IPS DF 19.7 (cell line): ENCODE results near the gene TTLL5.
"Not testable (repeated sequence)": the region's sequence is repeated elsewhere in the genome, so short reads cannot be mapped to it uniquely, and the experiment has no call there.

Experiments
- DNase-seq: peaks from one replicate; pipeline ENCODE4 v3.0.0-alpha.2; 2013; ENCODE audit warnings: low read depth, low spot score

Gene TTLL5

DNA sequence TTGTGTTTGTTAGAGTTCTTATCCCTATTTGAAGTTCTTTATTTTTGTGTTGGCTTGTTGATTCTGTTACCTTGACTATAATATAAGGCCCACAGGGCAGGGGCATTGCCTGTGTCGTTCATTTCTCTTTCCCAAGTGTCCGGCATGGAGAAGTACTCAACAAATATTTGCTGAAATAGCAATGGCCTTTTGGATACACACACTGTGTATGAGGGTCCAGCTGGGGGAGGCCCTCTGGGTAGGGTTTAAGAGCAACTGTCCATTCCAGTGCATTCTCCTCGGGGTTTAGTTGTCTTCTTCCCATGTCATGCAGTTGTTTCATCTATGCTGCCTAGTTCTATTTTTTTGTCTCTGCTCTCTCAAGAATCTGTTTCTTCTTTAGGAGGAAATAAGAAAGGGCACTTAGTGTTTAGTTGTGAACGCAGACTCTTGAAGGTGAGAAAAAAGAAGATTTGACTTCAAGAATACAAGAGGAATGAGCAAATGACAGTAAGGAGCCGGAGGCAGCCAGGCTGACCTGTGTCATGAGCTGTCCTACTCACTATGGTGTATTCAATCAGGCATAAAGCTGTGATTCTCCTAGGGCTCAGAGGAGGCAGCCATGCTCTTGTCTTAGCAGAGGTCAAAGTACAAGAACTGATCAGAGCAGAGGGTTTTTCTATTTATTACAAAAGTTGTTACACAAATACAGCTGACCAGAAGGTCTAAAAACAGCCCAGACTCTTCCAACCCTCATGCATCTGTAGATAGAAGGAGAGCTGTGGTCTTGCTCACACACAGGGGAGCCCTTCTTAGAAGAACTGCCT is 10.6 kb upstream of the TTLL5 start:
- DNase-seq, result no peak

DNA sequence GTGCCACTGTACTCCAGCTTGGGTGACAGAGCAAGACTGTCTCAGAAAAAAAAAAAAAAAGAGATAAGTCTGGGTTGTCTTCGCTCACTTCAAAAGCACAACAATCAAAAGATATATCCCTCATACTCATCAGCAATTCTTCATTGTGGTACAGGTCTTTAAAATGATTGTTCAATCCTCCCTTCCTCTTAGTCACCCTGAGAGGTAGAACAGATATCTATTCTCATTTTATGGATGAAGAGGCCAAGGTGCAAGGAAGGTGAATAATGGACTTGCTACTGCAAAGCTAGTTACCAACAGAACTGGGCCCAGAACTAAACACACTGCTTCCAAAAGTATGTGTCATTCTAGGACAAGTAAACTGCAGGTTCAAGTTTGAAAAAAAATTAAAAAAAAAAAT is 7.5 kb upstream of the TTLL5 start:
- no peak for DNase-seq

DNA sequence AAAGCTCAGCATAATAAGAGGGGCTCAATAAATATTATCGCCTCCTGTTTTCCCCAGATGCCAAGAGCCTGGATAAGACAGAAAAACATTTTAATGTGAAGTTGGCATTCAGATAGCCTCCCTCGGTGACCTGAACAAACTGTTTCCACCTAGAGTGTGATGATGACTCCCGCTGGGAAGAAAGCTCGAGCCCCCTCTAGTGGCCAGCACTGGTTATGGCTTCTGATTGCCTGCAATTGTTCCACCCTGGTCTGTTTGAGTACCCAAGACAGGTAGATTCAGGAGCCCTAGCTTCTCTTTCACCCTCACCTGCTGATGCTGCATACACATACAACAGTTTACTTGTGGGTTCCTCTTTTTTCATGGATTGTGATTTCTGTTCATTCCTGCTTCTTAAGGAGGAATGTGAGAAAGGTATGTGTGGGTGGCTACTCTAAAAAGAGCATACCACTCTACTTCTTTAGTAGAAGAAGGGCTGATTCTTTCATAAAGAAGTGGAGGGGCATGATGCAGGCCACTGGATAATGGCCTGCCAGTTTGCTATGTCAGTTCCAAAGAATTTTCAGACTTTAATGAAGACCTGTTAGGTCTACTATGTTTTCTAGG is 6.8 kb upstream of the TTLL5 start:
- DNase-seq, result no peak

DNA sequence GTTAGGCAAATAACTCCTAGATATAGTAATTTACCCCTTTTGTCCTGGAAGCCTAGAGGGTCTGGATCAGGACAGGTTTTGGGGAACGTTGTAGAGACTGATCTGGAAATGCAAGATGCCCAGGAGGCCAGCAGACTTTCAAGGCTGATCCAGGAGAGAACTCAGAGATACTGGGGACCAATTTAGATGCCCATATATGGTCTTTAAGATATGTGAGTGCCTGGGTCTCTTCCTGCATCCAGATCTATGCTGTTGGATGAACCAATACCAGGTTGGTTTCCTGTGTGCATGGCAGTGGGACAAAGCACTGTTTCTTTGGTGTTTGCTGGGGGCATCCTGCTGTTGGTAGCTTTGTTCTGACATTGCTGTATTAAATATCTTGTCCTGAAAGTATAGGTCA is 5.8 kb upstream of the TTLL5 start:
- DNase-seq, result no peak

DNA sequence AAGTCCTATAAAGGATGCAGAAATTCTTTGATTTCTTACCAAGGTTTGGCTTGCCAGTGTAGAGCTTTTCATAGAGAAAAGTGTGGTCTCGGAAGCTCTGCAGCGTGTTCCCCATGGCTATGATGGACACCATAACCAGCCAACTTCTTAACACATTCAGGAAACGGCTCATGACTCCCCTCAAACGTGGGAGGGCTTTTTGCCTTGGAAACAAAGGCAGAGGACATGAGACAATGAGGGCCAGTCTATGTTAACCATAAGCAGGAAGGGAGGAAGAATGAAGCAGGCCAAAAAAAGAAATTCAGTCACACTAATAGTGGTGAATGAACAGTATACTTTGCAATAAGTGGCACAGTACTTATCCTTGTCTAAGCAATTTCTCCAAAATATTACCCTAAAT is 3.7 kb upstream of the TTLL5 start:
- DNase-seq, result no peak

DNA sequence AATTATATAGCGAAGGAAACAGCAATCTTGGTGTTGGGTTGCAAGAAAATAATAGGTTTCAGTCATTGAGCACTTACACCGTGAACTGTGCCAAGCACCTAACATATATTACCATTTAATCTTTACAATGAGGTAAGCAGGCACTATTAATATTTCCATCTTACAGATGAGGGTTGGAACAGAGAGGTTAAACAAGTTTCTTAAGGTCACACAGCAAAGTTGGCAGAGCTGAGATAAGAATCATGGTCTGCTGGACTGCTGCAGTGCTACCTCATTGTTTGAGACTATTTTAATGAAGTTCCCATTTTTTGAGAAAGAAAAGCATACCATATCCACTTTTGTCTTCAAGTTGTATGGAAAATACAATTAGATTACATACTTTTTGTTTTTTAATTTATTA is 2.1 kb upstream of the TTLL5 start:
- DNase-seq, result no peak

DNA sequence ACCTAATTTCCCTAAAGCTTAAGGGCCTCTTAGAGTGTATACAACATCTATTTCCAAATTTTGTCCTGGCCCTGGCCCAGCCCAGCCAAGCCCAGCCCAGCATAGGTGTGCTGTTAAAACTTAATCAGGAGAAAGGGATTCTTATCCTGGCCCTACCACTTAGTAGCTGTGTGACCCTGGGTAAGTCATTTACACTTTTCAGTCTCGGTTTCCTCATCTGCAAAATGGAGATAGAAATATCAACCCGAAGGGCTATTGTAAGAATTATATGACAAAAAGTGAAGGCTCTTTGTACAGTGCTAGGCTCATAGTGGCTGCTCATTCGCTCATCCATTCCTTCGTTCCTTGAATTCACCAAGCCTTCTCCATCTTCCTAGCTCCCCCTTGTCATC is 812 bp upstream of the TTLL5 start:
- DNase-seq, result no peak

DNA sequence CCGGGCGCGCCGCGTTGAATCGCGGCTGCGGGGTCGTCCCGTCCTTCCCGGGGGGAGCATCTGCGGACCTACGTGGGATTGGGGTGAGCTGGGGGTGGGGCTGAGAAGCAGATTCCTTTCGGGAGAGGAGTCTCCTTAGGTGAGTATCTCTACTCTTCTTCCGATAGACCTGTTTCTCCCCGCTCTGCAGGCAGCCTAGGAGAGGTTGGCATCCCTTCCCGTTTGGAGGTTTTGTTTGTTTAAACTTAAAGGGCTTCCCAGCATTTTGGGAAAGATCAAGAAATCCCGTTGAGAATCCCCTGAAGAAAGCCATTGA is 411 bp downstream of the TTLL5 start:
- DNase-seq, result no peak

DNA sequence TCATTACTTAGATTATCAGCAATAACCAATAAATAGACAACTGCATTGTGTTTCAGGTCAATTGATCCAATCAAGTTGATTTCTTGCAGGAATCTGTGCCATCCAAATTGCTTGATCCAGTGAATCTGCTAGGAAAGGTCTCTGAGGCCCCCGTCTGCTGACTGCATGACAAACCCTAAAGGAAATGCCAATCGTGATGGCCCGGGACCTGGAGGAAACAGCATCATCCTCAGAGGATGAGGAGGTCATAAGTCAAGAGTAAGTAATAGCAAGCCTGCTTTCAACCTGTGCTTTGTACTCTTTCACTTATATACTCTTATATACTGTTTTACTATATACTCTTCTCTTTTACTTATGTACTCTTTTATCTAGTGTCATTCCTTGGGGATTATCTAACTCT is 1.9 kb downstream of the TTLL5 start:
- no peak for DNase-seq

DNA sequence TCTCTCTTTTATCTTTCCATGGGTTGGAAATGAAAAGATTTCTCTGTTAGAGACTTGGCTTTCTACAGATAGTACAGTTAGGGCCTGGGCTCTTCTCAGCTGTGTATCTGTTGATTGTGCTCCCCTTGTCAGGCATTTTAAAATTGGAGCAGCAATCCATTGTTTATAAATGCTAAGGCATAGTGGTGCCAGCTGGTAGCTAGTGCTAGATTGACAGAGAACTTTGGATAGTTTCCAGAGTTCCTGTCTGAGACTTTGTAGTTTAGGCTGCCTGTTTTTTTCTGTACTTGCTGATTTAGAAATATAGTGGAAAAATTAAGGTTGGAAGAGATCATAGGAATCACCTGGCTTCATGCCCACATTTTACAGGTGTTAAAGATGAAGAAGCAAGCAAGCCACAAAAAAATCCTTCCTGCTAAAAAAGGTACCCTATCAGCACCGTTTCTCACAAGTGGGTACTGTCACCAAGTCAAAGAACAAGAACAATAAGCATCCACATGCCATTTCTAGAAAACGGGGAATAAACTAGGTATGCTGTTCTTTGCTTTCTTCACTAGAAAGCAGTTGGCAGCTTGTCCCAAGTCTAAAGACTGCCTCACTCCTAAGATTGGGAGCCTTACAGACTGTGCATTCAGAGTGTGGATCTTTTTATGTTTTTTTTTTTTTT is 6.2 kb downstream of the TTLL5 start:
- DNase-seq, result no peak

DNA sequence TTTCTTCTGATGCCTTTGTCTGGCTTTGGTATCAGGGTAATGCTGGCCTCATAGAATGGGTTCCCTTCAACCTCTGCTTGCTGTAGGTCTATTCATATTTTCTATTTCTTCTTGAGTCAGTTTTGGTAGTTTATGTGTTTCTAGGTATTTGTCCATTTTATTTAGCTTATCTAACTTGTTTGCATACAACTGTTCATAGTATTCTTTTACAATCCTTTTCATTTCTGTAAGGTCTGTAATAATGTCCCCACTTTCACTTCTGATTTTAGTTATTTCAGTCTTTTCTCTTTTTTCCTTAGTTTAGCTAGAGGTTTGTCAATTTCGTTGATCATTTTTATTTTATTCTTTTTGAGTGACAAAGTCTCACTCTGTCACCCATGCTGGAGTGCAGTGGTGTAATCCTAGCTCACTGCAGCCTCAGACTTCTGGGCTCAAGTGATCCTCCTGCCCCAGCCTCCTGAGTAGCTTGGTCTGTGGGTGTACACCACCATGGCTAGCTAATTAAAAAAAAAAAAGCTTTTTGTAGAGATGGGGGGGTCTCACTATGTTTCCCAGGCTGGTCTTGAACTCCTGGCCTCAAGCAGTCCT is 11.7 kb downstream of the TTLL5 start:
- no peak for DNase-seq

DNA sequence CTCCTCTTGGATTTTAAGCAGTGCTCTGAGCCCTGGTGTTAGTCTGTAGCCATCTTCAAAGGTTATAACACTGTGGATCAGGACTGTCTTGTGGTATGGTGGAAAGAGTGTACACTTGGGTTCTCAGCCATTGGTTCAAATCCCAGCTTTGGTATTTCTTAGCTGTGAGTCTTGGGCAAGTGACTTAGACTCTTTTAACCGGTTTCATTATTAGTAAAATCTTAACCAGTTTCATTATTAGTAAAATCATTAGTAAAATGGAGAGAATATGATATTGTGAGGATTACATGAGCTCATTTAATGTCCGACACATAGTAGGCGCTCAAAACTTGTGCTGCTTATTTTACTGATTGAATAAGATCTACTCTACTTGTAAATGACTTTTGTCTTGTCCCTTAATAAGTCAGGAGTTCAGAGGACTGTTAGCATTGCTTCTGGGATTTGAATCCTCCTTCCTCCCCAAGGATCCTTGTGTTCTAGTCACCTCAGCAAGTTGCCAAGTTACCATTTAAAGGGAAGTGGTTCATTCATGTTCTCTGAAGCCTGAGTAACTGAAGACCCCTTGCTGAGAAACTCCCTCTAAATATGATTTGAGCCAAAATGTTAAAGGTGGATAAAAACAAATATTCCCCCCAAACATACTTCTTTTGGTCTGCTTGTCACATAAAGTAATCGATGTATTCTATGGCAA is 12.4 kb downstream of the TTLL5 start:
- no peak for DNase-seq

DNA sequence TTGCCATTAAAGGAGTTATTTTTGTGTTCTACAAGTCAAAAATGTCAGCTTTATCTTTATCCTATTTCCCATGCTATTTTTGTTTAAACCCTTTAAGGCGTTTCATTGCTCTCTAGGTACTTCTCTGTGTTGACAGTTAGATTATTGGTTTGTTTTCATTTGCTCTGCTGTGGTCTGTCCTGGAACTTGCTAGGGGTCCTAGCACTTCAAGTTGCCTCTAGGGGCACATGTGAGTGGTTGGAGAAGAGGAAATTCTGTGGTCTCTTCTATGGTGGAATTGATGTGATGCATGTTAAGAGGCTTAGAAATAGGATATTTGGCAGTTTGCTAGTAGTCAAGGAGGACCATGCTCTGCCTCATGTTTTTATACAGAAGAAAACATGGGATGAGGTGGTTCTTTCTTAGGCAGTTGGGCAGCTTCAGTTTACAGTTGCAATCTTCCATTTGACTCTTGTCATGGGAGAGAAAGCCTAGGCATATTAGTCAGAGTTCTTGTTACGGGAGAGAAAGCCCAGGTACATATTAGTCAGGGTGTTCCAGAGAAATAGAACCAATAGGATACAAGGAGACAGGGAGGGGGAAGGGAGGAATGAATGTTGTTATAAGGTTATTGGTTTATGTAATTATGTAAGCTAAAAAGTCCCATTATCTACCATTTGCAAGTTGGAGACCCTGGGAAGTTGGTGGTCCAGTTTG is 14.4 kb downstream of the TTLL5 start:
- DNase-seq, result no peak

DNA sequence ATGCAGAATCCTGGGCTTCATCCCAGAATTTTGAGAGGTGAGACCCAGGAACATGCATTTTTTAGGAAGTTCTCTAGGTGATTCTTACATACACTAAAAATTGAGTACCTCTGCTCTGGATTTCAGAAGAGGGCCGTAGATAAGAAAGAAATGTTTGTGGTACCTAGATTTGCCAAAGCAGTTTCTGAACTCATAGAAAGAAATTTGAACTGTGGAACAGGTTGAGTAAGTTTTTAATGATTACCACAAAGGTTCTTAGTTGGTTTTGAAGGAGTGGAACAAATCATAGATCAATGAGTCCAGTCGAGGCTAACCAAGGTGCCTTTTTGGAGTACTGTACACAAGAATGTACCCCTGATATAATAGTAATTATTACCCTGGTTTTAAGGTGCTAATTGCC is 24.9 kb downstream of the TTLL5 start:
- DNase-seq, result no peak

DNA sequence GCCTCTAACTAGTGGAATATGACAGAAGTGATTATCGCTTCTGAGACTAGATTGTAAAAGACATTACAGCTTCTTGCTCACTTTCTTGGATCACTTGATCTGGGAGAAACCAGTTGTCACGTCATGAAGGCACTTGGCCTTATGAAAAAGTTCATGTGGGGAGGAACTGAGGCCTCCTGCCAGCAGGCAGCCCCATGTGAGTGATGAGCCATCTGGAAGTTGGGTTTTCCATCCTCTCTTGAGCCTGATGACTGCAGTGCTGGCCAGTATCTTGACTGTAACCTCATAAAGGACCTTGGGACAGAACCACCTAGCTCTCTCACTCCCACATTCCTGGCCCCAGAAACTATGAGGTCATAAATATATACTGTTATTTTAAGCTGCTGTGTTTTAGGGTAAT is 28.0 kb downstream of the TTLL5 start:
- no peak for DNase-seq

DNA sequence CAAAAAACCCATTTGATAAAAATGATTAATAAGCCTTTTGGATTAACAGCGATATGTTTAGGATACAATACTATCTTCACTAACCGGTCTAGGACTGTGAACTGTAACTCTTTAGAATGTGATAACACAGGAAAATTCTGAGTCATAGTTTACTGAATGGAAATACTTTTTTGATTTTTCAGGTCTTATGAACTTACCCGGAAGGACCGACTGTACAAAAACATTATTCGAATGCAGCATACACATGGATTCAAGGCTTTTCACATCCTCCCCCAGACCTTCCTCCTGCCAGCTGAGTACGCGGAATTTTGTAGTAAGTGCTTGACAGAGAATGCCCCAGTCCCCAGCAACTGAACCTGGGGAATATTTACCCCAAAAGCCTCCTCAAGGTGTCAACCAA is 29.0 kb downstream of the TTLL5 start:
- DNase-seq, result no peak

DNA sequence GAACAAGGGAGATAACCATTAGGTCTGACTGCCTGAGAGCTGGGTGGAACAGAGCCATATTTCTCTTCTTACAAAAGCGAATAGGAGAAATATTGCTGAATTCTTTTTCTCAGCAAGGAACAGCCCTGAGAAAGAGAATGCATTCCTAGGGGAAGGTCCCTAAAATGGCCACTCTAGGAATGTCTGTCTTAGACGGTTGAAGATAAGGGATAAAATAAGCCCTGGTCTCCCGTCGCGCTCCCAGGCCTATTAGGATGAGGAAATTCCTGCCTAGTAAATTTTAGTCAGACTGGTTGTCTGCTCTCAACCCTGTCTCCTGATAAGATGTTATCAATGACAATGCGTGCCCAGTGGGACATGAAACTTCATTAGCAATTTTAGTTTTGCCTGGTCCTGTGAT is 34.0 kb downstream of the TTLL5 start:
- DNase-seq, result not testable (repeated sequence)

DNA sequence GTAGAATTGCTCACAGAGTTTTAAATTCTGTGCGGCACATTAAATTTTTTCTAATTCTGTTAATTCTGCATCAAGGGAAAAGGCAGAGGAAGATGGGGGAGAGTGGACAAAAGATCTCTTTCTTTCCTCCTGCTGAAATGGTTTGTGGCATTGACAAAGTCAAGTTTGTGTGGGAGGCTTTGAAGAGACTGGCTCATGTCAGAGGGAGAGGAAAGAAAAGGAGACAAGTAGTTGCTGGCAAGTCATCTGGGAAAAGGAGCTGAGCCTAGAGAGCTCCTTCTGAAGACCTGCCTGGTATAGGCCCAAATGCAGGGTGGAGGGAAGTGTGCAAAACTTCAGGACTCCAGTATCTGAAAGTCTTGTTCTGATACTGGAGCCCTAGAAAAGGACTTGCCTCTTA is 36.3 kb downstream of the TTLL5 start:
- no peak for DNase-seq

DNA sequence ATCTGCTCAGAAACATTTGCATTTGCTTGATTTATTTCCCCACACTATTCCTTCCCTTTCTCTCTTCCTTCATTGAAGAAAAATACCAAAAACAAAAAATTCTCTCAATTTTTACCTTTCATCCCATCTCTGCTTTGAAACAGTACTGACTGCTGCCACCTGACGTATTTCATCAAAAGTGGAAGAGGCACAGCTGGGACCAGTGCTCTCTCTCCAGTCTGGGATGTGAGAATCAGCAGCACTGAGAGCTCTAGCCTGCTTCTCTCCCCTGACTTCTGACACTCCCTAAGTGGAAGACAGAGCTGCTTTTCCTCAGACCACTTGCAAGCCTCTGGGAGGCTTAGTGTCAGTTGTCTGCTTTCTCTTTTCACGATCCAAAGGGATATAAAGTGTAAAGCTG is 36.9 kb downstream of the TTLL5 start:
- DNase-seq, result no peak

DNA sequence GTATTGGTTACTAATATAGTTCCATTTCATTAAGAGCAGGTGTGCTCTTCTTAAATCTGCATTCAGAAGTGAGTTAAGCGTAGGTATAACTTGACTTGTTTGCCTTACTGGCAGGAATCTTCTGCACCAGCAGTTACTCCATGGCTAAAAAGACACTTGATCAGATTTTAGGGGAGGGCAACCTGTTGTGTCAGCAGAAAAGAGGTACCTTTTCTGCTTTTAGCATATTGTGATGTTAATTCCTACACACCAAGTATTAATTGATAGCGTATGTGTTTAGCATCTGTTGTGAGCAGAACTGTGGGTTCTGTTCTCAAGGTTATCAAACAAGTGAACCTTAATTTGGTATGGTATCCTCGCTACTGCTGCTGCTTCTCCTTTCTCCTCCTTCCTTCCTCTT is 38.3 kb downstream of the TTLL5 start:
- no peak for DNase-seq

DNA sequence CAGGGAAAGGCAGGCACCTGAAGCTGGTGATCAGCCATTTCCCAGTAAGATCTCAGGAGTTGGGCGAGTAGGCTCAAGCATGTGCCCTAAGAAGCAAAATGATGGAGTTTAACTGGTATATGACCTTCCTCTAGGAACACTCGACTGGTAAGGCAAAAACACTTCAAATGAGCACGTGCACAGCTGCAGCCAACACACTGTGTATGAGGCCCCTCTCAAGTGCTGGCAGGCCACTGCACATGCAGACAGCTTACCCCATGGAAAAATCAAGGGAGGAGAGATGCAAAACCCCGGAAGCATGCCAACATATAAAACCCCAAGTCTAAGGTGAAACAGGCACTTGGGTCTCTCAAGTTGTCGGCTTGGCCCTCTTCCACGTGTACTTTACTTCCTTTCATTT is 39.2 kb downstream of the TTLL5 start:
- no peak for DNase-seq

DNA sequence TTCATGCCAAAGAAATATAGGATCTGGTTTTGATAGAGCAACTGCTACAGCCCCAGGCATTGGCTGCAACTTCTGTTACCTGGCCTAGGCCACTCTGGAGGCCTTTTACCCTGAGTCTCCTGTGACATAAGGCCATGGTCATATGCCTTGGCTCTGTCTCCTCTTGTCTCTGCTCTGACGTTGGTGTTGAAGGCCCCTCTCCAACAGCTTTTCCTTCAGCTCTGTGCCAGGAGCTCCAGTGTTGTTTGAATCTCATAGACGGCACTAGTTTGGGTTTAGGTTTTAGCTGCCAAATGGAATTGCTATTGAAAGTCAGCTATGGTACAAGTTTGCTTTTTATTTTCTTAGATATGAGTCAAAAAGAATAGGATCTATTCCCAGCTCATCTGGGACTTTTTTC is 41.1 kb downstream of the TTLL5 start:
- DNase-seq, result no peak
